ENCODE data around the gene GTPBP3.

- TF ChIP-seq CTCF (optimal IDR thresholded peaks at IDR 0.05 in 1 of 3, IDR thresholded peaks at IDR 0.05 in 1 of 3, conservative IDR thresholded peaks at IDR 0.05 in 1 of 3; ENCODE audit: extremely low read depth in 1 of 3, insufficient read depth in 2 of 3, low read length in 3 of 3) (no peak), EZH2 (IDR thresholded peaks at IDR 0.05; ENCODE audit: low read length) (no peak)
Measured at GRCh38 chr19:17332677-17333581, 4.4 kb upstream of the GTPBP3 start.
